ENCODE data around the gene WNT9B. TPM values are rescaled to one million over a fixed set of nuclear protein-coding genes. Genes with fewer than 3 reads are reported as not detected.
A peak's percentile ranks its signal among the peaks of the same experiment; 100 is the strongest.

The WNT9B gene
- total and polyA plus RNA-seq, 2 of the 13 experiments (the other 11 are each of a cell fraction or from before 2014, with no cell fraction given), result not detected

DNA sequence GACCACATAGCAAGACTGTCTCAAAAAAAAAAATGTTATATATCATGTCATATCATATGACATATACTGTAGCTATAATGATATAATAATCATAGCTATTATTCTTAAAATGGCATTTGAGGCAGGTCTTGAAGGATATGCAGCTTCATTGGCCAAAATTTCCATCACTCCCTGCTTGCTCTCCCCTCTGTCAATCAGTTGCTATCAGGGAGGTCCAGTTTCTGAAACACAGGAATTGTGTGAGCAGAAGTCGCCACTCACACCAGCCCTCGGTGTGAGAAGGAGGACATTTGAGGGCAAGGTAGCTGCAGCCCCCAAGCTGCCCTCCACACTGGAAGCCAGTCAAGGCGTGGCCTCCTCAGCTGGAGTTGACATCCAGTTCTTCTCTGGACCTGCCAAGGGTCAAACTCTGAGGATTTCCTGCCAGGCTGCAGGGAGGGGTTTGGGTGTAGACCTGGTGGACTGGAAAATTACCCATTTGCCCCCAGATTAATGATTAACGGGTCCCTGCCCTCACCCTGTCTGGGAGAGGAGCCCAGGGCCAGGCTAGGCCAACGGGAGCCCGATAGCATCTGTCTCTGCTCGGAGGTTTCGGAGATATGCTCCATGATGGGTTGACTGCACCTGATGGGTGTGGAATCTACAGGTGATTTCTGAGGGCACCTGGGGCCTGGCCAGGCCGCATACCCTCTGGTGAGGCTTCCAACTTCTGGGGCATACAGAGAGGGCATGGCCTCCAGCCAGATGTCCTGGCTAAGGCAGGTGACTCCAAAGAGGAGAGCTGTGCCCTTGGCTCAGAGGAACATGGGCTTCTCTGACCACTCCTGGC is 18.8 kb downstream of the WNT9B start (continued):
- TF ChIP-seq KDM5B (CRISPR knock-in tag; IDR thresholded peaks at IDR 0.05; ENCODE audit: borderline replicate concordance) (peak; percentile 49; the same call in 1 of the 2 replicates), SALL1 (CRISPR knock-in tag; IDR thresholded peaks at IDR 0.05) (peak; percentile 55), ZSCAN22 (CRISPR knock-in tag; IDR thresholded peaks at IDR 0.05) (no peak), ZNF746 (CRISPR knock-in tag; IDR thresholded peaks at IDR 0.05) (no peak), HIVEP1 (CRISPR knock-in tag; IDR thresholded peaks at IDR 0.05) (peak; percentile 75), SIX4 (CRISPR knock-in tag; IDR thresholded peaks at IDR 0.05) (0 out of 2 replicates have a peak, but pooled peaks have one; percentile 12), HES4 (CRISPR knock-in tag; IDR thresholded peaks at IDR 0.05; ENCODE audit: borderline replicate concordance) (no peak), ZNF350 (CRISPR knock-in tag; IDR thresholded peaks at IDR 0.05; ENCODE audit: borderline replicate concordance, low read depth) (peak; percentile 41; the same call in 1 of the 2 replicates), PRDM4 (CRISPR knock-in tag; IDR thresholded peaks at IDR 0.05; ENCODE audit: borderline replicate concordance) (no peak), ZNF598 (CRISPR knock-in tag; IDR thresholded peaks at IDR 0.05; ENCODE audit: borderline replicate concordance) (0 out of 2 replicates have a peak, but pooled peaks have one; percentile 78), ZNF547 (CRISPR knock-in tag; IDR thresholded peaks at IDR 0.05) (0 out of 2 replicates have a peak, but pooled peaks have one; percentile 65), MEIS1 (CRISPR knock-in tag; IDR thresholded peaks at IDR 0.05; ENCODE audit: borderline replicate concordance) (0 out of 2 replicates have a peak, but pooled peaks have one; percentile 26), FOXC1 (CRISPR knock-in tag; IDR thresholded peaks at IDR 0.05; ENCODE audit: borderline replicate concordance) (peak; percentile 64; the same call in 1 of the 2 replicates), MAFF (IDR thresholded peaks at IDR 0.05; ENCODE audit: low read depth, low read length) (no peak), ZSCAN29 (CRISPR knock-in tag; conservative IDR thresholded peaks at IDR 0.05) (no peak), MIER2 (CRISPR knock-in tag; IDR thresholded peaks at IDR 0.05) (0 out of 2 replicates have a peak, but pooled peaks have one; percentile 25), GPN1 (CRISPR knock-in tag; IDR thresholded peaks at IDR 0.05; ENCODE audit: borderline replicate concordance) (no peak), GABPA (IDR thresholded peaks at IDR 0.05; ENCODE audit: low read depth, low read length) (no peak), GABPA (CRISPR knock-in tag; IDR thresholded peaks at IDR 0.05; ENCODE audit: low read depth) (peak; percentile 57; the same call in 1 of the 2 replicates), ZNF572 (CRISPR knock-in tag; IDR thresholded peaks at IDR 0.05) (peak; percentile 72; the same call in 1 of the 2 replicates), RXRA (CRISPR knock-in tag; IDR thresholded peaks at IDR 0.05) (no peak), MEF2D (CRISPR knock-in tag; IDR thresholded peaks at IDR 0.05) (peak; percentile 58; the same call in 1 of the 2 replicates), DPF2 (CRISPR knock-in tag; IDR thresholded peaks at IDR 0.05; ENCODE audit: borderline replicate concordance, low read depth) (no peak), ZNF841 (CRISPR knock-in tag; IDR thresholded peaks at IDR 0.05; ENCODE audit: borderline replicate concordance) (no peak), HNRNPK (IDR thresholded peaks at IDR 0.05; ENCODE audit: low read depth, low read length, poor library complexity, severe bottlenecking) (no peak)
- TF ChIP-seq, protein P1, sequence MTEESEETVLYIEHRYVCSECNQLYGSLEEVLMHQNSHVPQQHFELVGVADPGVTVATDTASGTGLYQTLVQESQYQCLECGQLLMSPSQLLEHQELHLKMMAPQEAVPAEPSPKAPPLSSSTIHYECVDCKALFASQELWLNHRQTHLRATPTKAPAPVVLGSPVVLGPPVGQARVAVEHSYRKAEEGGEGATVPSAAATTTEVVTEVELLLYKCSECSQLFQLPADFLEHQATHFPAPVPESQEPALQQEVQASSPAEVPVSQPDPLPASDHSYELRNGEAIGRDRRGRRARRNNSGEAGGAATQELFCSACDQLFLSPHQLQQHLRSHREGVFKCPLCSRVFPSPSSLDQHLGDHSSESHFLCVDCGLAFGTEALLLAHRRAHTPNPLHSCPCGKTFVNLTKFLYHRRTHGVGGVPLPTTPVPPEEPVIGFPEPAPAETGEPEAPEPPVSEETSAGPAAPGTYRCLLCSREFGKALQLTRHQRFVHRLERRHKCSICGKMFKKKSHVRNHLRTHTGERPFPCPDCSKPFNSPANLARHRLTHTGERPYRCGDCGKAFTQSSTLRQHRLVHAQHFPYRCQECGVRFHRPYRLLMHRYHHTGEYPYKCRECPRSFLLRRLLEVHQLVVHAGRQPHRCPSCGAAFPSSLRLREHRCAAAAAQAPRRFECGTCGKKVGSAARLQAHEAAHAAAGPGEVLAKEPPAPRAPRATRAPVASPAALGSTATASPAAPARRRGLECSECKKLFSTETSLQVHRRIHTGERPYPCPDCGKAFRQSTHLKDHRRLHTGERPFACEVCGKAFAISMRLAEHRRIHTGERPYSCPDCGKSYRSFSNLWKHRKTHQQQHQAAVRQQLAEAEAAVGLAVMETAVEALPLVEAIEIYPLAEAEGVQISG (CRISPR knock-in tag; IDR thresholded peaks at IDR 0.05), result no peak
